HG03571 (cell line): ENCODE measurements around the gene WDR33.

ENCODE experiments used
- ATAC-seq: cut with Tn5 transposase; IDR thresholded peaks from one replicate; pipeline ENCODE4 v1.9.1; 2021; ENCODE audit not compliant: unreplicated experiment

Gene WDR33

DNA sequence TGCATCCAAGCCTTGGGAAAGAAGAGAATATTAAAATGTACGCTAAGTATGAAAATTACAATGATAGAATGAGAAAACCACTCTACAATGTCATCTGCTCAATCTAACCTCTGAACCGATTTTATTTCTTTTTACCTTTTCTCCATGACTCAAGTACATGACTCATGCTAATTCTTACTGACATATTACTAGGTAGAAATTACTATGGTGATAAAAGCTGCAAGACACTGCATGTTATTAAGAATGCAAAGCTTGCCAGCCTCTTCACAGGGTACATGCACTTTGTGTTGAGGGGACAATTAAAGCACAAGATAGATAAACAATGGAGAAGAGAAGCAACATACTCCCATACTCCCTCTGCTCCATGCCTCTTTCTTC lies 89.0 kb downstream of the WDR33 start:
- no peak for ATAC-seq

DNA sequence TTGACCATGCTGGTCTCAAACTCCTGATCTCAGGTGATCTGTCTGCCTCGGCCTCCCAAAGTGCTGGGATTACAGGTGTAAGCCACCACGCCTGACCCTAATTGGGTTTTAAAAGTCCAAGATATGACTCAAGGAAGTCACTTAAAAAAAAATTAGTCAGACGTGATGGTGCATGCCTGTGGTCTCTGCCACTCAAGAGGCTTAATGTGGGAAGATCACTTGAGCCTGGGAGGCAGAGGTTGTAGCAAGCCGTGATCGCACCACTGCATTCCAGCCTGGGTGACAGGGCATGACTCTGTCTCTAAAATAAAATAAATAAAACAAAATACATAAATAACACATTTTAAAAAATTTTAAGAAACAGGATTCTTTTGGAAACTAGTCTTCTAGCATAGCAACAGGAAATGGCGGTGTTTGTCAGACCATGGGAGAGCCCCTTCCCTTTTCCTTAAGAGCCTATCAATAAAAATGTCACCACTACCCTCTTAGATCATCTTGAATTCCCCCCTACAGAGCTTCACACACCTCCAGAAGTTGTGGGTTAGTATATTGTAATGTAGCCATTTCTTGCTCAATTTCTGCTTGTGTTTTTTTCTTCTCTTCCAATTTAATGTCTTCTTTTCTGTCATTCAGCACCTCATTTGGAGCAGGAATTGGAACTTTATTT lies 89.5 kb downstream of the WDR33 start:
- ATAC-seq = no peak

GRCh38 chr2:127719301-127720218 lies 91.4 kb downstream of the WDR33 start:
- no peak for ATAC-seq

DNA sequence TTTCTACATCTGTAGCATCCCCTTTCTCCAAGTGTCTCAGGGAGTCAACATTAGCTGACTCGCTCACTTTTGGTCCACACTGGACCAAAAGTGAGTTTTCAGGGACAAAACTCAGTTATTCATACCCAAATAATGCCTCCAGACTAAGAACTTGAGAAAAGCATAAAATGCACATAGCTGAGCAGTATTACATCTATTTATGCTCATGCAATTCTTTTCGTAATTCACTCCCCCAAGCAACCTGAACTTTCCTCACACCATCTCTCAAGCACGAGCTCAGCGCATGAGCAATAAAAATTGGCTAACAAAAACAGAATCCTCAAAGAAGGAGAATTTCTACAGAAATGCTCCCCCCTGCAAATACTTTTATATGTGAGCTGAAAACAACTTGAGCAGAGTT lies 92.7 kb downstream of the WDR33 start:
- no peak for ATAC-seq

- ATAC-seq = no peak
These were observed 95.1 kb downstream of the WDR33 start for GRCh38 chr2:127715778-127716449.

DNA sequence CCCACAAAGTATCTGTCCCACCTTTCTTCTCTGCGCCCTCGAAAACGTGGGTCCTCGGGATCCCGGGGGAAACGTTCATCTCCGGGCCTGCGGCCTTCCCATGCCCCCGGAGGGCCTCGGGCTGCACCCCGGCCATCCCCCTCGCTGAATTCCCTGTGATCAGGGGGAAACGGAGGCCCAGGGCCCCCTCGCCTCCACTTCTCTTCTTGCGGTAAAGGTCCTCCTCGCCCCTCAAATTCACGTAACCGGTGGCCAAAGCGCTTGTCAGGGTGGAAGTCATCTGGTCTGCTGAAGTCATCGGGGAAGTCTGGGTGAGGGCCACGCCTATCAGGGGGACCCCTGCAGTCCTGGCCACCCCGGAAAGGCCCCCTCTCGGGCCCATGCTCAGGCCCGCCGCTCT lies 97.4 kb downstream of the WDR33 start:
- ATAC-seq = no peak

GRCh38 chr2:127712999-127713398 lies 98.0 kb downstream of the WDR33 start:
- no peak for ATAC-seq

DNA sequence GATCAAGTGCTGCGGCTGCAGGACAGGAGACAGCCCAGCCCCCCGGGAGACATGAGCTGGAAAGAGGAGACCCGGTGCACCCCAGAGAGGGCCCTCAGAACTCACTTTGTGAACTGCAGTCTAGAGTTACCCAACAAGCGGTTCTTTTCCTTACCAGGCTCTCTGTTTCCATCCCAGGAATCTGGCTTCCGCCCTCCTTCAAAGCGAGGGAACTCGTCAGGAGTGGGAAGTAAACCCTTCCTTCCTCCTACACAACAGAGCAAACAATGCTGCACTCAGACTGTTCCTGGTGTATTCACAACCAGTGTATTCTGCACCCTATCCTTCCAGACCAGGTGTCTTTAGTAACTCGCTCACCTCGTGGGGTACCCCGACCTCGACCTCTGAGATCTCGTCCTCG lies 101.6 kb downstream of the WDR33 start:
- ATAC-seq = no peak

- no peak for ATAC-seq
These were observed 102.9 kb downstream of the WDR33 start for GRCh38 chr2:127707890-127708648.

- ATAC-seq = no peak
These were observed 104.6 kb downstream of the WDR33 start for GRCh38 chr2:127706215-127706990.

DNA sequence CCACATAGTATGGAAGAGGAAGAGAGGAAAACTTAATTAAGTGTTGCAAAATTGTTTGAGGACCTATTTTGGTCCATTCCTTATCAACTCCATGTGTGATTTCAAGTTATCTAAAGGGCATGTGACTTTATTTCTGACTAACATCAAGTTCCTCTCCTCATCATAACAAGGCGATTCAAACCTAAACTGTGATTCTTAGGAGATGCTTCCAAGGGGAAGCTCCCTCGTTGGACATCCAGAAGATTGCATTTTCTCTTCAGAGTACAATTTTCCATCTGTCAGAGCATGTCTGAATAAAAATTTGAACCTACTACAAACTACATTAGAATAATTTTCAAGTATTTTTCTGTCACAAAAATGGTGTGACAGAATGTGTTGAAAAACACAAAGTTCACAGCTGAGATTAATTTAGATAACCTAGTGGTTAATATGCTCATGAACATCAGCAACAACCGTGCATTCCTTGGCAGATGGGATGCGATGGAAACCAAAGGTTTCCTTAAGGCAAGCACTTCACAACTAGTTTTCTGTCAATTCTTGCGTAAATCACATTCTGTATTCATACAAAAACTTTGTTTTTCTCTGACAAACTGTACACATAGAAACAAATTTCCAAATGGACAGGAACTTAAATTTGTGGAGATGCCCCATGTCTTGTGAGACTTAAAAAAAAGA lies 105.4 kb downstream of the WDR33 start:
- ATAC-seq = no peak

DNA sequence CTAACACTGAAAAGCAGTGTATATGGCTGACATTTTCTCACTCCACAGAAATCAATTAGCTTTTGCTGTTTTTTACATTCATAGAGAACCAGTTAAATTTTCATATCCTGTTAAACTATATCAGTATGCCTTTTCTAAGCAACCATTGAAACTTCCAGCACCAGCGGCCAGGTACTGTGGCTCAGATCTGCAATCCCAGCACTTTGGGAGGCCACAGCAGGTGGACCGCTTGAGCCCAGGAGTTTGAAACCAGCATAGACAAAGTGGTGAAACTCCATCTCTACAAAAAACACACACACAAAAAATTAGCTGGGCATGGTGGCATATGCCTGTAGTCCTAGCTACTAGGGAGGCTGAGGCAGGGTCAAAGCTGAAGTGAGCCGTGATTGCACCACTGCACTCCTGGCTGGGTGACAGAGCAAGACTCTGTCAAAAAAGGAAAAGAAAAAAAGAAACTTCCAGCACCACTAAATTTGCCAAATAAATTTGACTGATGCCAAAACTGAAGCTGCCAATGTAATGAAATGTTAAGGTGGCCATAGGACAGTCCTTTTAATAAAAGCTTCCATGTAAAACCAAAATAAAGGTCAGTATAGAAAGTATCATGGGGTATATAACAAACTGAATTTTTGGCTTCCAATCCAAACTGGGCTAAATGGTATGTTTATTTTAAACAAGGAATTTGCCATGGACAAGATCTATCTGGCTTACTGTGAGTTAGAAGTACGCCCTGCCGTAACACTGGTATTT lies 106.2 kb downstream of the WDR33 start:
- no peak for ATAC-seq

- no peak for ATAC-seq
These were observed 107.7 kb downstream of the WDR33 start for GRCh38 chr2:127703282-127703681.

- no peak for ATAC-seq
These were observed 108.5 kb downstream of the WDR33 start for GRCh38 chr2:127702395-127703009.

DNA sequence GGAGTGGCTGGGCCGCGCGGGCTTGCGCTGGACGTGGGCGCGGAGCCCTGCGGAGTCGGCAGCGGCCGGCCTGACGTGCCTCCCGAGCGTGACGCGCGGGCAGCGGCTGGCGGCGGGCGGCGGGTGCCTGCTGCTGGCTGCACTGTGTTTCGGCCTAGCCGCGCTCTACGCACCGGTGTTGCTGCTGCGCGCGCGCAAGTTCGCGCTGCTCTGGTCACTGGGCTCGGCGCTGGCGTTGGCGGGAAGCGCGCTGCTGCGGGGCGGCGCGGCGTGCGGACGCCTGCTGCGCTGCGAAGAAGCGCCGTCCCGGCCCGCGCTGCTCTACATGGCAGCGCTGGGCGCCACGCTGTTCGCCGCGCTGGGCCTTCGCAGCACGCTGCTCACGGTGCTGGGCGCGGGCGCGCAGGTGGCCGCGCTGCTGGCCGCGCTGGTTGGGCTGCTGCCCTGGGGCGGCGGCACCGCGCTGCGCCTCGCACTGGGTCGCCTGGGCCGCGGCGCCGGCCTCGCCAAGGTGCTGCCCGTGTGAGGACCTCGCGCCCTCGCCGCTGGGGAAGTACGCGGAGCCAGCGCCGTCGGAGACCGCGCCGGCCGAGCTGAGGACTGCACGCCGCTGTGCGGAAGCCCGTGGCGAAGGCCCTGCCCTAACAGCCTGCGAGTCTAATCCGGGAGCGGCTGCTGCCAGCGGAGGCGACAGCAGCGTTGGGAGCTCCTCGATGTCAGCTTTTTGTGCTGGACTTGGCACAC lies 109.1 kb downstream of the WDR33 start:
- peak; percentile 43 for ATAC-seq

- peak; percentile 67 for ATAC-seq
These were observed 109.7 kb downstream of the WDR33 start, which contains the start of gene SFT2D3 for GRCh38 chr2:127701193-127701650. Gene SFT2D3 (plus strand): TSS chr2:127701497. CDS start chr2:127701529, 32 bp downstream.

- peak; percentile 57 for ATAC-seq
These were observed 110.3 kb downstream of the WDR33 start for GRCh38 chr2:127700527-127701192.
